ENCODE data around the gene CAPN7. TPM values are rescaled to one million over a fixed set of nuclear protein-coding genes. Genes with fewer than 3 reads are reported as not detected.
A peak's percentile ranks its signal among the peaks of the same experiment; 100 is the strongest.
"Not testable (repeated sequence)": the region's sequence is repeated elsewhere in the genome, so short reads cannot be mapped to it uniquely, and the experiment has no call there.

The CAPN7 gene
- total RNA-seq, result 16.1 and 19.2 TPM in 2 replicates

- DNase-seq (ENCODE audit: low read depth), result peak; percentile 30
- peak within 1 kb of the TSS; percentile 95 for H3K4me3 ChIP-seq (ENCODE audit: low read depth, low read length)
- TF ChIP-seq CTCF (conservative IDR thresholded peaks at IDR 0.05; ENCODE audit: low read depth, low read length), result peak; percentile 49
These were observed at the start of gene CAPN7 for GRCh38 chr3:15205934-15206661. TSS of gene CAPN7 (plus strand) at chr3:15206246. CDS start at chr3:15206496, 250 bp downstream.

- H3K4me3 ChIP-seq (ENCODE audit: low read depth, low read length), result no peak overlapping the region
- TF ChIP-seq CTCF (conservative IDR thresholded peaks at IDR 0.05; ENCODE audit: low read depth, low read length), result no peak
- no peak for DNase-seq (ENCODE audit: low read depth)
These were observed 48.6 kb upstream of the CAPN7 start for GRCh38 chr3:15157441-15157840.

- no peak for DNase-seq (ENCODE audit: low read depth)
- no peak for TF ChIP-seq CTCF (conservative IDR thresholded peaks at IDR 0.05; ENCODE audit: low read depth, low read length)
- no peak overlapping the region for H3K4me3 ChIP-seq (ENCODE audit: low read depth, low read length)
These were observed 46.4 kb upstream of the CAPN7 start for GRCh38 chr3:15159501-15160136.

- TF ChIP-seq CTCF (conservative IDR thresholded peaks at IDR 0.05; ENCODE audit: low read depth, low read length), result no peak
- no peak for DNase-seq (ENCODE audit: low read depth)
- H3K4me3 ChIP-seq (ENCODE audit: low read depth, low read length), result no peak overlapping the region
These were observed 45.4 kb upstream of the CAPN7 start for GRCh38 chr3:15160662-15161061.

- no peak for DNase-seq (ENCODE audit: low read depth)
- no peak overlapping the region for H3K4me3 ChIP-seq (ENCODE audit: low read depth, low read length)
- no peak for TF ChIP-seq CTCF (conservative IDR thresholded peaks at IDR 0.05; ENCODE audit: low read depth, low read length)
These were observed 44.9 kb upstream of the CAPN7 start for GRCh38 chr3:15161133-15161532.

GRCh38 chr3:15163656-15164055 lies 42.4 kb upstream of the CAPN7 start:
- not testable (repeated sequence) for DNase-seq (ENCODE audit: low read depth); H3K4me3 ChIP-seq (ENCODE audit: low read depth, low read length)

GRCh38 chr3:15164340-15164739 lies 41.7 kb upstream of the CAPN7 start:
- no peak for TF ChIP-seq CTCF (conservative IDR thresholded peaks at IDR 0.05; ENCODE audit: low read depth, low read length)
- H3K4me3 ChIP-seq (ENCODE audit: low read depth, low read length), result no peak overlapping the region

More at GRCh38 chr3:15164340-15164739, 41.7 kb upstream of the CAPN7 start:
- no peak for DNase-seq (ENCODE audit: low read depth)
